Endothelial cell of umbilical vein (primary cell): ENCODE results near the gene TUNAR. TPM values are rescaled to one million over a fixed set of nuclear protein-coding genes. Genes with fewer than 3 reads are reported as not detected.

Source experiments
- BruUV-seq: library from RNA; stranded (reverse); fragments of 400-500 nt; replicated peaks from 2 replicates; lab custom pipeline; 2021; lab: Mats Ljungman, UMichigan
- CTCF ChIA-PET: fragments of 300-600, 350-600 bp; sonication (Branson Sonifier 250); formaldehyde crosslinking; loops from one replicate; lab custom pipeline; 2021; ENCODE audit warnings: antibody characterized with exemption, inconsistent platforms; lab: Charles Lee
- POLR2A ChIA-PET: fragments of 300-600, 350-600 bp; sonication (Branson Sonifier 250); formaldehyde crosslinking; loops from one replicate; lab custom pipeline; 2021; ENCODE audit warnings: antibody characterized with exemption, inconsistent platforms; lab: Charles Lee
- DNase-seq: peaks from one replicate; pipeline ENCODE4 v3.0.0-alpha.2; 2011; ENCODE audit warnings: low read depth, low spot score
- FAIRE-seq: peaks from 2 replicates; lab custom pipeline; 2011; peaks lifted over from hg19 to GRCh38; lab: Jason Lieb, UNC
- H2AFZ ChIP-seq: 2 replicates; pipeline ENCODE4 v1.6.0; 2012; ENCODE audit warnings: low read depth, low read length, control low read depth, inconsistent platforms
- H3K27ac ChIP-seq: 2 replicates; pipeline ENCODE4 v1.5.1; 2011; ENCODE audit warnings: low read depth, mild to moderate bottlenecking, control low read depth, low read length, moderate library complexity; ENCODE audit not compliant: insufficient read depth
- H3K27me3 ChIP-seq, 2 experiments: 2 replicates each; pipeline versions ENCODE4 v1.6.0 to v1.6.1; 2011; ENCODE audit warnings: low read length in 2 of 2, mixed read lengths in 1 of 2; ENCODE audit not compliant: control insufficient read depth in 2 of 2, insufficient read depth in 2 of 2
- H3K36me3 ChIP-seq, 2 experiments: 2 replicates in 1 of 2; 3 replicates in 1 of 2; pipeline ENCODE4 v1.5.1; 2011; ENCODE audit warnings: low read length in 2 of 2, mild to moderate bottlenecking in 1 of 2, moderate library complexity in 1 of 2; ENCODE audit not compliant: control insufficient read depth in 2 of 2, insufficient read depth in 2 of 2; ENCODE audit errors: extremely low read depth in 1 of 2
- H3K4me1 ChIP-seq: 3 replicates; pipeline ENCODE4 v1.5.1; 2011; ENCODE audit warnings: mild to moderate bottlenecking, low read length; ENCODE audit not compliant: control insufficient read depth, insufficient read depth; ENCODE audit errors: extremely low read depth
- H3K4me2 ChIP-seq: 2 replicates; pipeline ENCODE4 v1.6.1; 2011; ENCODE audit warnings: low read length, control low read depth, mixed read lengths; ENCODE audit not compliant: insufficient read depth
- H3K4me3 ChIP-seq, 3 experiments: fragments of 200-600 bp in 1 of 3; sonication (generic), shearing (Covaris generic) in 1 of 3; replicated peaks in 1 of 3; 2 replicates each; pipeline ENCODE4 v1.5.1; 2011 to 2016; ENCODE audit warnings: control low read depth in 3 of 3, low read length in 3 of 3, mild to moderate bottlenecking in 2 of 3, inconsistent platforms in 1 of 3, low read depth in 1 of 3, moderate library complexity in 1 of 3; ENCODE audit not compliant: insufficient read depth in 1 of 3
- H3K79me2 ChIP-seq: 2 replicates; pipeline ENCODE4 v1.6.0; 2012; ENCODE audit warnings: low read length, inconsistent platforms; ENCODE audit not compliant: control insufficient read depth, insufficient read depth
- H3K9ac ChIP-seq: replicated peaks from 2 replicates; pipeline ENCODE3; 2011; ENCODE audit warnings: low read length, control low read depth; ENCODE audit not compliant: insufficient read depth; ENCODE audit errors: extremely low read depth
- H3K9me1 ChIP-seq: replicated peaks from 3 replicates; pipeline ENCODE4 v1.6.0; 2011; ENCODE audit warnings: mild to moderate bottlenecking, low read length; ENCODE audit not compliant: control insufficient read depth, insufficient read depth; ENCODE audit errors: extremely low read depth
- H3K9me3 ChIP-seq: replicated peaks from 2 replicates; pipeline ENCODE4 v1.5.1; 2012; ENCODE audit warnings: low read length, inconsistent platforms; ENCODE audit not compliant: control insufficient read depth, insufficient read depth
- H4K20me1 ChIP-seq: replicated peaks from 2 replicates; pipeline ENCODE3; 2011; ENCODE audit warnings: mild to moderate bottlenecking, low read length; ENCODE audit not compliant: control insufficient read depth, insufficient read depth; ENCODE audit errors: extremely low read depth
- CTCF ChIP-seq, 2 donors: IDR thresholded peaks; 1 replicate in 1 of 2; 2 replicates in 1 of 2; pipeline ENCODE4 v1.5.1; 2011; ENCODE audit warnings: low read length in 2 of 2, mild to moderate bottlenecking in 2 of 2, moderate library complexity in 2 of 2, control low read depth in 1 of 2, inconsistent platforms in 1 of 2, low read depth in 1 of 2; ENCODE audit not compliant: insufficient read depth in 1 of 2; ENCODE audit errors: extremely low read depth in 1 of 2
- EZH2 ChIP-seq: IDR thresholded peaks from 2 replicates; pipeline ENCODE4 v1.6.1; 2012; ENCODE audit warnings: borderline replicate concordance, low read depth, mild to moderate bottlenecking, moderate library complexity, low read length, inconsistent platforms; ENCODE audit not compliant: severe bottlenecking
- FOS ChIP-seq: IDR thresholded peaks from 2 replicates; pipeline ENCODE4 v1.6.1; 2011; ENCODE audit warnings: mild to moderate bottlenecking, low read length, moderate library complexity, borderline replicate concordance; ENCODE audit not compliant: insufficient read depth
- GATA2 ChIP-seq: IDR thresholded peaks from 2 replicates; pipeline ENCODE4 v1.7.0; 2011; ENCODE audit warnings: low read depth, mild to moderate bottlenecking, moderate library complexity, mixed read lengths, low read length; ENCODE audit not compliant: insufficient read length, insufficient read depth
- JUN ChIP-seq: IDR thresholded peaks from 2 replicates; pipeline ENCODE4 v1.6.1; 2011; ENCODE audit warnings: borderline replicate concordance, low read depth; ENCODE audit not compliant: insufficient read length, insufficient read depth
- MAX ChIP-seq: IDR thresholded peaks from 2 replicates; pipeline ENCODE4 v1.6.1; 2011; ENCODE audit not compliant: insufficient read depth, insufficient read length
- MYC ChIP-seq: IDR thresholded peaks from one replicate; pipeline ENCODE4 v1.6.1; 2011; ENCODE audit warnings: mild to moderate bottlenecking, low read depth, low read length
- POLR2A ChIP-seq: IDR thresholded peaks from 2 replicates; pipeline ENCODE4 v1.6.1; 2012; ENCODE audit warnings: low read depth, mild to moderate bottlenecking, control low read depth, low read length
- POLR2AphosphoS5 ChIP-seq: IDR thresholded peaks from 2 replicates; pipeline ENCODE4 v1.6.1; 2012; ENCODE audit warnings: low read depth, mild to moderate bottlenecking, control low read depth, low read length, moderate library complexity; ENCODE audit not compliant: insufficient read depth
- dilution Hi-C: fragments of 300-500 bp; cut with MboI; formaldehyde crosslinking; loops from one replicate; pipeline ENCODE4 v1.15.0; 2019; ENCODE audit warnings: low sequenced_read_pairs; ENCODE audit not compliant: extremely low pct_ligation_motif_present
- intact Hi-C: fragments of 100-400 bp; cut with micrococcal nuclease; formaldehyde crosslinking; loops from one replicate; pipeline ENCODE4 v1.10.0; 2022
- polyA plus RNA-seq, 4 experiments: library from polyadenylated mRNA; depleted of rRNA in 3 of 4; stranded (reverse) in 3 of 4; unstranded in 1 of 4; fragments of >200 nt; gene quantifications; 2 replicates each; pipeline versions ENCODE4 v1.2.1 to v1.2.3, GENCODE V29; 2011 to 2012; ENCODE audit warnings: missing spikeins in 1 of 4
- total RNA-seq: library from RNA; stranded (reverse); gene quantifications from 2 replicates; pipeline ENCODE4 v1.2.3, GENCODE V29; 2021

Gene TUNAR
- total and polyA plus RNA-seq, 2 donors (not counting 3 experiments of a cell fraction or from before 2014, with no cell fraction given): not detected

GRCh38 chr14:95841668-95842067, 35.0 kb upstream of the TUNAR start:
- H3K9me3 ChIP-seq: no peaks in the 10 kb centered on the region
- DNase-seq (no peak), FAIRE-seq (no peak)
- no peak overlapping the region for H3K27ac ChIP-seq
- no peaks in the 10 kb centered on the region for H3K27me3 ChIP-seq
- H2AFZ ChIP-seq: no peak overlapping the region
- POLR2A ChIA-PET: no interaction called here
- no peaks in the 10 kb centered on the region for H3K79me2 ChIP-seq
- no peak overlapping the region for H3K9ac ChIP-seq
- no peaks in the 10 kb centered on the region for H3K9me1 ChIP-seq
- dilution Hi-C loops (no loop called here), intact Hi-C loops (no loop called here)
- no peaks in the 10 kb centered on the region for H3K4me1 ChIP-seq
- H3K4me3 ChIP-seq: no peak overlapping the region
- no TSS peak for BruUV-seq
- H3K4me2 ChIP-seq: no peak overlapping the region
- TF ChIP-seq GATA2 (no peak), MYC (no peak), MAX (no peak), POLR2AphosphoS5 (no peak), FOS (no peak), EZH2 (no peak), JUN (no peak), CTCF (IDR thresholded peaks at IDR 0.05; ENCODE audit: extremely low read depth in 1 of 2, insufficient read depth in 1 of 2, low read depth in 1 of 2, low read length in 2 of 2) (no peak), POLR2A (no peak)
- H3K36me3 ChIP-seq: no peaks in the 10 kb centered on the region
- no peaks in the 10 kb centered on the region for H4K20me1 ChIP-seq
- CTCF ChIA-PET: no interaction called here
